ENCODE results near the gene GRIK2. TPM values are rescaled to one million over a fixed set of nuclear protein-coding genes. Genes with fewer than 3 reads are reported as not detected.
"Not testable (repeated sequence)": the region's sequence is repeated elsewhere in the genome, so short reads cannot be mapped to it uniquely, and the experiment has no call there.

GRIK2 gene
- total RNA-seq, 1 experiment from 2014 or later: 0.61 TPM

DNA sequence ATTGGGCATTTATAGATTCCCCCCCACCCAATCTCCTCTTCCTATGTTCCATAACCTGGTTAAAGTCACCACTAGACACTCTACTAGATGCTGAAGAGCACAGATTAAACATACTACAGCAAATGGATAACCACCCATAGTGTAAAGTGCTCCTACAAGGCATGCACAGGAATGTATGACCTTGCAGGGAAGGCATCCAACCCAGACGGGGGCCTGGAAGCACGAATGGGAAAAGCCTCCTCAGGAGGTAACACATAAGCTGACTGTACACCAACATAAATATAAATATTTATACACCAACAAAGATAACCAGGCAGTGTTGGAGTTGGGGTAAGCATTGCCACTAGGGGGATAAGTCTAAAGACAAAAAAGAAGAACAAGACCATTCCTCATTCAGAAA lies 691.7 kb downstream of the GRIK2 start:
- H3K79me2 ChIP-seq (ENCODE audit: low read depth): no peaks in the 10 kb centered on the region
- no peak overlapping the region for H2AFZ ChIP-seq
- no peaks in the 10 kb centered on the region for H3K36me3 ChIP-seq (ENCODE audit: low read depth)
- H4K20me1 ChIP-seq (ENCODE audit: insufficient read depth): no peaks in the 10 kb centered on the region
- no TSS peak for BruUV-seq (replicated peaks)
- ChIA-PET CTCF (no interaction called here), POLR2A (ENCODE audit: unreplicated experiment) (no interaction called here)
- no peaks in the 10 kb centered on the region for H3F3A ChIP-seq (ENCODE audit: insufficient read depth, low read depth)
- no peaks in the 10 kb centered on the region for H3K4me1 ChIP-seq (replicated peaks; ENCODE audit: insufficient read depth)
- no peaks in the 10 kb centered on the region for H3K27me3 ChIP-seq (ENCODE audit: insufficient read depth, low read depth)
- no peak for DNase-seq
- H3K9me2 ChIP-seq (ENCODE audit: insufficient read depth): no peaks in the 10 kb centered on the region
- TF ChIP-seq, protein P1, sequence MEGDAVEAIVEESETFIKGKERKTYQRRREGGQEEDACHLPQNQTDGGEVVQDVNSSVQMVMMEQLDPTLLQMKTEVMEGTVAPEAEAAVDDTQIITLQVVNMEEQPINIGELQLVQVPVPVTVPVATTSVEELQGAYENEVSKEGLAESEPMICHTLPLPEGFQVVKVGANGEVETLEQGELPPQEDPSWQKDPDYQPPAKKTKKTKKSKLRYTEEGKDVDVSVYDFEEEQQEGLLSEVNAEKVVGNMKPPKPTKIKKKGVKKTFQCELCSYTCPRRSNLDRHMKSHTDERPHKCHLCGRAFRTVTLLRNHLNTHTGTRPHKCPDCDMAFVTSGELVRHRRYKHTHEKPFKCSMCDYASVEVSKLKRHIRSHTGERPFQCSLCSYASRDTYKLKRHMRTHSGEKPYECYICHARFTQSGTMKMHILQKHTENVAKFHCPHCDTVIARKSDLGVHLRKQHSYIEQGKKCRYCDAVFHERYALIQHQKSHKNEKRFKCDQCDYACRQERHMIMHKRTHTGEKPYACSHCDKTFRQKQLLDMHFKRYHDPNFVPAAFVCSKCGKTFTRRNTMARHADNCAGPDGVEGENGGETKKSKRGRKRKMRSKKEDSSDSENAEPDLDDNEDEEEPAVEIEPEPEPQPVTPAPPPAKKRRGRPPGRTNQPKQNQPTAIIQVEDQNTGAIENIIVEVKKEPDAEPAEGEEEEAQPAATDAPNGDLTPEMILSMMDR (conservative IDR thresholded peaks at IDR 0.05): no peak
- TF ChIP-seq EZH2 (IDR thresholded peaks at IDR 0.05; ENCODE audit: low read depth): no peak
- H3K9me3 ChIP-seq (ENCODE audit: insufficient read depth, low read depth): no peaks in the 10 kb centered on the region
- H3K4me2 ChIP-seq: no peak overlapping the region
- no peak overlapping the region for H3K27ac ChIP-seq
- intact Hi-C loops (cut with micrococcal nuclease; ENCODE audit: unreplicated experiment): no loop called here
- H3K4me3 ChIP-seq: no peak overlapping the region

DNA sequence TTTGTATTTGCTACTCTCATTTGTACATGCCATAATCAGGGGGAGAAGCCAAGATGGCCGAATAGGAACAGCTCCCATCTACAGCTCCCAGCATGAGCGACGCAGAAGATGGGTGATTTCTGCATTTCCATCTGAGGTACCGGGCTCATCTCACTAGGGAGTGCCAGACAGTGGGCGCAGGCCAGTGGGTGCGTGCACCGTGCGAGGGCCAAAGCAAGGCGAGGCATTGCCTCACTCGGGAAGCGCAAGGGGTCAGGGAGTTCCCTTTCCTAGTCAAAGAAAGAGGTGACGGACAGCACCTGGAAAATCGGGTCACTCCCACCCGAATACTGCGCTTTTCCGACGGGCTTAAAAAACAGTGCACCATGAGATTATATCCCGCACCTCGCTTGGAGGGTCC lies 694.7 kb downstream of the GRIK2 start:
- H3K27me3 ChIP-seq (ENCODE audit: insufficient read depth, low read depth); H4K20me1 ChIP-seq (ENCODE audit: insufficient read depth); H3K9me2 ChIP-seq (ENCODE audit: insufficient read depth); H3K9me3 ChIP-seq (ENCODE audit: insufficient read depth, low read depth); H3F3A ChIP-seq (ENCODE audit: insufficient read depth, low read depth); H3K4me1 ChIP-seq (replicated peaks; ENCODE audit: insufficient read depth); H3K79me2 ChIP-seq (ENCODE audit: low read depth); POLR2A ChIA-PET (ENCODE audit: unreplicated experiment); H3K27ac ChIP-seq; H3K4me2 ChIP-seq; DNase-seq; H3K36me3 ChIP-seq (ENCODE audit: low read depth); H2AFZ ChIP-seq; CTCF ChIA-PET; BruUV-seq (replicated peaks); intact Hi-C loops (cut with micrococcal nuclease; ENCODE audit: unreplicated experiment); H3K4me3 ChIP-seq: not testable (repeated sequence)

DNA sequence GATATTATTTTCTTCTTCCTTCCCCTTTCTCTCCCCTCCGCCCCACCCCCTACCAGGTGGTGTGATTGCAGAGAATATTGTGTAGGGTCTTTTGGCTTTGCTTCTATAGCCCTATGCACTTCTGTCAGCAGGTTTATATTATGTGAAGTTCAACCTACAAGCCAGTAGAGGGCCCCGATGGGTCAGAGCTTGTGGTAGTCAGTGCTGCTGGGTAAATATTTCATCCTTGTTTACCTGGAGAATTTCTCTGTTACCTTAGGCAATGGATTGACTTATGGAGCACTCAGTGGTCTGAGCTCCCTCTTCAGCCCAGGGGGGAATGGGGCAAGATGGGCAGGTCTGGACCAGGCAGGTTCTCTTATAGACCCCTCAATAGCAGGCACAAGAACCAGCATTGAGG lies 720.9 kb downstream of the GRIK2 start:
- POLR2A ChIA-PET (ENCODE audit: unreplicated experiment): no interaction called here
- Histone ChIP-seq H3K36me3 (ENCODE audit: low read depth) (no peaks in the 10 kb centered on the region), H3K9me2 (ENCODE audit: insufficient read depth) (no peaks in the 10 kb centered on the region), H3K27ac (no peak overlapping the region), H3K9me3 (ENCODE audit: insufficient read depth, low read depth) (no peaks in the 10 kb centered on the region), H4K20me1 (ENCODE audit: insufficient read depth) (no peaks in the 10 kb centered on the region), H2AFZ (no peak overlapping the region), H3K27me3 (ENCODE audit: insufficient read depth, low read depth) (no peaks in the 10 kb centered on the region), H3K4me3 (no peak overlapping the region), H3F3A (ENCODE audit: insufficient read depth, low read depth) (no peaks in the 10 kb centered on the region), H3K4me2 (no peak overlapping the region), H3K79me2 (ENCODE audit: low read depth) (no peaks in the 10 kb centered on the region), H3K4me1 (replicated peaks; ENCODE audit: insufficient read depth) (no peaks in the 10 kb centered on the region)
- no TSS peak for BruUV-seq (replicated peaks)
- DNase-seq: no peak
- intact Hi-C loops (cut with micrococcal nuclease; ENCODE audit: unreplicated experiment): loop anchor here (5.0 kb wide), 1 partner anchor 672 kb away; no protein-coding TSS in a partner anchor
- CTCF ChIA-PET: no interaction called here
- no peak for TF ChIP-seq EZH2 (IDR thresholded peaks at IDR 0.05; ENCODE audit: low read depth)
- TF ChIP-seq, protein P1 (conservative IDR thresholded peaks at IDR 0.05): peak; percentile 59

DNA sequence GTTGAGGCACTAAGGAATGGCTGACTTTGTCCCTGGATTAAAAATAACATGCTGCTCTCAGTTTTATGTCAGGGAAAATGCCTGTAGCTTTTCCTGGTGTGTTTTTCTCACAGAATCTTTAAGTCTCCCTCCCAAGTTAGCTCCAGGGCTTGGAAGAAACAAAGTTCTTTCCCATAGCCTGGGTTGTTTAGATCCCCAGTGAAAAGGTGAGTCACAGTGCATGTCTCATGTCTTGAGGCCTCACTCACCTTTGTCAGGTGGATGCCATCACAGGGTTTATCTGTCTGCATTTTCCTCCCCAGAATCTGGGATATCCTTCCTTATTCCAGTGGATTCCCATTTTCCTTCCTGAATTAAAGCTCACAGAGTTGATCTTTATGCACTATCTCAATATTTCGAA lies 722.4 kb downstream of the GRIK2 start:
- Histone ChIP-seq H3K79me2 (ENCODE audit: low read depth) (no peaks in the 10 kb centered on the region), H3K36me3 (ENCODE audit: low read depth) (no peaks in the 10 kb centered on the region), H3K9me2 (ENCODE audit: insufficient read depth) (no peaks in the 10 kb centered on the region), H3K4me1 (replicated peaks; ENCODE audit: insufficient read depth) (no peaks in the 10 kb centered on the region), H3K9me3 (ENCODE audit: insufficient read depth, low read depth) (no peaks in the 10 kb centered on the region), H3K27ac (no peak overlapping the region), H3F3A (ENCODE audit: insufficient read depth, low read depth) (no peaks in the 10 kb centered on the region), H3K27me3 (ENCODE audit: insufficient read depth, low read depth) (no peaks in the 10 kb centered on the region), H2AFZ (no peak overlapping the region; the same call in 1 of the 2 replicates), H4K20me1 (ENCODE audit: insufficient read depth) (no peaks in the 10 kb centered on the region), H3K4me2 (no peak overlapping the region), H3K4me3 (no peak overlapping the region)
- no TSS peak for BruUV-seq (replicated peaks)
- DNase-seq: no peak
- ChIA-PET CTCF (no interaction called here), POLR2A (ENCODE audit: unreplicated experiment) (no interaction called here)
- TF ChIP-seq, protein P1 (conservative IDR thresholded peaks at IDR 0.05): no peak
- no peak for TF ChIP-seq EZH2 (IDR thresholded peaks at IDR 0.05; ENCODE audit: low read depth)
- intact Hi-C loops (cut with micrococcal nuclease; ENCODE audit: unreplicated experiment): no loop called here

Measured in PC-9 (cell line).